Measurements from ENCODE around the gene PPIL1. TPM values are rescaled to one million over a fixed set of nuclear protein-coding genes. Genes with fewer than 3 reads are reported as not detected.
A peak's percentile ranks its signal among the peaks of the same experiment; 100 is the strongest.

The PPIL1 gene
- polyA plus RNA-seq, 1 donor (not counting 4 experiments of a cell fraction or from before 2014, with no cell fraction given) = 45.5 TPM

- DNase-seq (ENCODE audit: low read depth, low spot score) = no peak
- H3K4me1 ChIP-seq (ENCODE audit: control insufficient read depth, extremely low read depth, insufficient read depth, low read length) = peaks cover 14% of the 10 kb centered on the region
- H3K4me3 ChIP-seq (ENCODE audit: control insufficient read depth in 2 of 3, extremely low read depth in 1 of 3, insufficient read depth in 2 of 3, low read depth in 1 of 3, low read length in 3 of 3) = no peak overlapping the region
- H2AFZ ChIP-seq (ENCODE audit: control insufficient read depth, low read length) = no peak overlapping the region
- H3K9ac ChIP-seq (ENCODE audit: control insufficient read depth, extremely low read depth, insufficient read depth, low read length) = no peak overlapping the region
- H3K9me3 ChIP-seq (ENCODE audit: control insufficient read depth, low read depth, low read length) = no peaks in the 10 kb centered on the region
- no peak overlapping the region for H3K4me2 ChIP-seq (ENCODE audit: control insufficient read depth, extremely low read depth, insufficient read depth, low read depth, low read length)
- H3K36me3 ChIP-seq (ENCODE audit: control insufficient read depth in 2 of 2, extremely low read depth in 1 of 2, insufficient read depth in 2 of 2, low read length in 2 of 2) = peaks cover 9 to 10% of the 10 kb centered on the region in 2 experiments
- dilution Hi-C loops (cut with MboI; ENCODE audit: extremely low pct_ligation_motif_present, low sequenced_read_pairs) = no loop called here
- H3K79me2 ChIP-seq (ENCODE audit: control insufficient read depth, insufficient read depth, low read length) = peaks cover 48% of the 10 kb centered on the region
- TF ChIP-seq EZH2 (IDR thresholded peaks at IDR 0.05; ENCODE audit: low read length) = no peak
- TF ChIP-seq, protein P1, sequence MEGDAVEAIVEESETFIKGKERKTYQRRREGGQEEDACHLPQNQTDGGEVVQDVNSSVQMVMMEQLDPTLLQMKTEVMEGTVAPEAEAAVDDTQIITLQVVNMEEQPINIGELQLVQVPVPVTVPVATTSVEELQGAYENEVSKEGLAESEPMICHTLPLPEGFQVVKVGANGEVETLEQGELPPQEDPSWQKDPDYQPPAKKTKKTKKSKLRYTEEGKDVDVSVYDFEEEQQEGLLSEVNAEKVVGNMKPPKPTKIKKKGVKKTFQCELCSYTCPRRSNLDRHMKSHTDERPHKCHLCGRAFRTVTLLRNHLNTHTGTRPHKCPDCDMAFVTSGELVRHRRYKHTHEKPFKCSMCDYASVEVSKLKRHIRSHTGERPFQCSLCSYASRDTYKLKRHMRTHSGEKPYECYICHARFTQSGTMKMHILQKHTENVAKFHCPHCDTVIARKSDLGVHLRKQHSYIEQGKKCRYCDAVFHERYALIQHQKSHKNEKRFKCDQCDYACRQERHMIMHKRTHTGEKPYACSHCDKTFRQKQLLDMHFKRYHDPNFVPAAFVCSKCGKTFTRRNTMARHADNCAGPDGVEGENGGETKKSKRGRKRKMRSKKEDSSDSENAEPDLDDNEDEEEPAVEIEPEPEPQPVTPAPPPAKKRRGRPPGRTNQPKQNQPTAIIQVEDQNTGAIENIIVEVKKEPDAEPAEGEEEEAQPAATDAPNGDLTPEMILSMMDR (optimal IDR thresholded peaks at IDR 0.05 in 1 of 3, IDR thresholded peaks at IDR 0.05 in 1 of 3, conservative IDR thresholded peaks at IDR 0.05 in 1 of 3; ENCODE audit: extremely low read depth in 1 of 3, insufficient read depth in 2 of 3, low read length in 3 of 3) = no peak
- no peaks in the 10 kb centered on the region for H4K20me1 ChIP-seq (ENCODE audit: control insufficient read depth, extremely low read depth, insufficient read depth, low read length)
- H3K27ac ChIP-seq (ENCODE audit: control insufficient read depth, insufficient read depth, low read length) = no peak overlapping the region
- FAIRE-seq = no peak
- no peaks in the 10 kb centered on the region for H3K9me1 ChIP-seq (ENCODE audit: control insufficient read depth, extremely low read depth, insufficient read depth, low read length)
- H3K27me3 ChIP-seq (ENCODE audit: control insufficient read depth, extremely low read depth, insufficient read depth, low read length) = no peaks in the 10 kb centered on the region
These were observed 10.7 kb downstream of the PPIL1 start for GRCh38 chr6:36863670-36864540.

DNA sequence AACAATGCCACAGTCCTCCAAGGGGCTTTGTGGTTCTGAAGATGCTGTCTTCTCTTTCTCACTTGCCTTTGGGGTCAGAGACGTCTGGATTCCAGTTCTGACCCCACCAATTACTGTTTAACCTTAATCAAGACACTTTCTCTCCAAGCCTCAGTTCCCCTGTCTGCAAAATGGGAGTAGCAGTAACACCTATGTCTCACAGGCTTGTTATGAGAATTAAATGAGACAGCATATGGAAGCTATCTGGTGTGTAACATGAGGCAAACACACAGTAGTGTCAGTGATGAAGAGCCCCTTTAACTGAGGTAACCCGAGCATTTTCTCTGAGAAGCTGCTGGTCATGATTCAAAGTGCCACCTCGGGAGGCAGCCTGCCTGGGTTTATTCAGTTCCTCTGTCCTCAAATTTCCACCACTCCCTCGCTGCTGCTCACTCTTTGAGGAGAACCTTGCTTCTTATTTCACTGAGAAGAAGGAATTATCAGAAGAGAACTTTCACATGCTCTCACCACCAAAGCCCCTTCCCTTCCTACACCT is 11.7 kb downstream of the PPIL1 start:
- Histone ChIP-seq H3K36me3 (ENCODE audit: control insufficient read depth in 2 of 2, extremely low read depth in 1 of 2, insufficient read depth in 2 of 2, low read length in 2 of 2) (peaks cover 8 to 15% of the 10 kb centered on the region in 2 experiments), H3K27me3 (ENCODE audit: control insufficient read depth, extremely low read depth, insufficient read depth, low read length) (no peaks in the 10 kb centered on the region), H2AFZ (ENCODE audit: control insufficient read depth, low read length) (no peak overlapping the region), H4K20me1 (ENCODE audit: control insufficient read depth, extremely low read depth, insufficient read depth, low read length) (no peaks in the 10 kb centered on the region), H3K79me2 (ENCODE audit: control insufficient read depth, insufficient read depth, low read length) (peaks cover 47% of the 10 kb centered on the region), H3K9me1 (ENCODE audit: control insufficient read depth, extremely low read depth, insufficient read depth, low read length) (no peaks in the 10 kb centered on the region), H3K4me2 (ENCODE audit: control insufficient read depth, extremely low read depth, insufficient read depth, low read depth, low read length) (peak overlapping the region; percentile 17), H3K27ac (ENCODE audit: control insufficient read depth, insufficient read depth, low read length) (peak overlapping the region; percentile 10), H3K4me3 (ENCODE audit: control insufficient read depth in 2 of 3, extremely low read depth in 1 of 3, insufficient read depth in 2 of 3, low read depth in 1 of 3, low read length in 3 of 3) (no peak overlapping the region), H3K9me3 (ENCODE audit: control insufficient read depth, low read depth, low read length) (no peaks in the 10 kb centered on the region), H3K4me1 (ENCODE audit: control insufficient read depth, extremely low read depth, insufficient read depth, low read length) (peaks cover 14% of the 10 kb centered on the region), H3K9ac (ENCODE audit: control insufficient read depth, extremely low read depth, insufficient read depth, low read length) (no peak overlapping the region)
- FAIRE-seq (no peak), DNase-seq (ENCODE audit: low read depth, low spot score) (no peak)
- TF ChIP-seq EZH2 (IDR thresholded peaks at IDR 0.05; ENCODE audit: low read length) = no peak
- TF ChIP-seq, protein P1 (optimal IDR thresholded peaks at IDR 0.05 in 1 of 3, IDR thresholded peaks at IDR 0.05 in 1 of 3, conservative IDR thresholded peaks at IDR 0.05 in 1 of 3; ENCODE audit: extremely low read depth in 1 of 3, insufficient read depth in 2 of 3, low read length in 3 of 3) = no peak
- dilution Hi-C loops (cut with MboI; ENCODE audit: extremely low pct_ligation_motif_present, low sequenced_read_pairs) = no loop called here

Measured in keratinocyte (primary cell).